LoVo (cell line): ENCODE measurements around the gene HIPK4.
"Not testable (repeated sequence)": the region's sequence is repeated elsewhere in the genome, so short reads cannot be mapped to it uniquely, and the experiment has no call there.

Experiments
- DNase-seq: peaks from one replicate; pipeline ENCODE4 v3.0.0-alpha.2; 2016; ENCODE audit warnings: low spot score

Gene HIPK4

DNA sequence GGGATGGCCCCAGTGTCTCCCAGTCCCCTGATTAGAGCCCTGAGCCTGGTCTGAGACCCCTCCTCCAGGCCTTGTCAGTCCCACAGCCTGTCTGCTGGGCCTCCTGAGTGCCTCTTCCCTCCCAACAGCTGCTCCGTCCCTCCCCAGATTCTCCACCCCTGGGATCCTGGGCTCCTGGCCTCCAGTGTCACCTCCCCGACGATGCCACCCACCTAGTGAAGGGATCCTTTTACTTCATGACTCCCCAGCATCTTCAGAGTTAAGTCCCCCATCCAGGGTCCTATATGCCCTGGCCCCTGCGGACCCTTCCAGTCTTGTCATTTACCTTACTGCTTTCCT, 27.6 kb upstream of the HIPK4 start:
- DNase-seq = no peak

DNA sequence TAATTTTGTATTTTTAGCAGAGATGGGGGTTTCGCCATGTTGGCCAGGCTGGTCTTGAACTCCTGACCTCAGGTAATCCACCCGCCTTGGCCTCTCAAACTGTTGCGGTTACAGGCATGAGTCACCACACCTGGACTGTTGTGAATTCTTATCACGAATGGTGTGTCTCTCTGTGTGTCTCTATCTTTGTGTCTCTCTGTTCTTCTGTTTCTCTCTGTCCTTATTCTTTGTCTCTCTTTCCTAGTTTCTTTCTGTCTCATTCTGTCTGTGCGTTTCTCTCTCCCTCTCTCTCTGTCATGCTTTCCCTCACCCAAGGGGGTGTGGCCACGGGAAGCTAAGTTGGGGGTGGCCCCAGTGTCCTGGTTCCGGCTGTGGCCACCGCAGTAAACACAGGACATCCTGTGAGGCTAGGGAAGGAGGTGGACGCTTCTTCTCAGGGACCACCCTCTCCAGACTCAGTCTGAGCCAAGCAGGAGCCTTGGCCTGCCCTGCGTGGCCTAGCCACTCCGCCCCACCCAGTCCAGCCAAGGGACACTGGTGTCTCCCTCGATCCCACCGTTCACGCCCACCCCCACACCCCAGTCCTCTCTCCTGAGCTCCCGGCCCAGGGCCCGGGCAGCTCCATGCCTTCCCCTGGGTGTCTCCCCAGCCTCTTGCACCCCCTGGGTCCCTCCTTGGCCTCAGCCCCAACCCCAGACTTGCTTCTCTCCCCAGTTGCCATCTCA, 27.1 kb upstream of the HIPK4 start:
- DNase-seq = no peak

DNA sequence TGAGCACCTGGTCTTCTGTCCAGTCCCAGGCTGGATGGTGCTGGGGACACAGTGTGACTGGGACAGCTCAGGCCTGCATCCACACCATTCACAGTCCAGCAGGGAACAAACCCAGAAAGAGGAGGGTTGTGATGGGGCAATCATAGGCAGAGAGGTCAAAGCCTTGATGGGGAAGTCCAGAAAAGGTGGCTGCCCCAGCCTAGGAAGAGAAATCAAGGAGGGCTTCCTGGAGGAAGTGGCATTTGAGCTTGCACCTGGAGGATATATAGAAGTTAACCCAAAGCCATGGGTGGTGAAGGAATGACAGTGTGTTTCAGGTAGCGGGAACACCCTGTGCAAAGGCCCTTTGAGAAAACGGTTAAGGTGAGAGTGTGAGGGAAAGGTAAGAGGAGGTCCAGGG, 25.8 kb upstream of the HIPK4 start:
- no peak for DNase-seq

DNA sequence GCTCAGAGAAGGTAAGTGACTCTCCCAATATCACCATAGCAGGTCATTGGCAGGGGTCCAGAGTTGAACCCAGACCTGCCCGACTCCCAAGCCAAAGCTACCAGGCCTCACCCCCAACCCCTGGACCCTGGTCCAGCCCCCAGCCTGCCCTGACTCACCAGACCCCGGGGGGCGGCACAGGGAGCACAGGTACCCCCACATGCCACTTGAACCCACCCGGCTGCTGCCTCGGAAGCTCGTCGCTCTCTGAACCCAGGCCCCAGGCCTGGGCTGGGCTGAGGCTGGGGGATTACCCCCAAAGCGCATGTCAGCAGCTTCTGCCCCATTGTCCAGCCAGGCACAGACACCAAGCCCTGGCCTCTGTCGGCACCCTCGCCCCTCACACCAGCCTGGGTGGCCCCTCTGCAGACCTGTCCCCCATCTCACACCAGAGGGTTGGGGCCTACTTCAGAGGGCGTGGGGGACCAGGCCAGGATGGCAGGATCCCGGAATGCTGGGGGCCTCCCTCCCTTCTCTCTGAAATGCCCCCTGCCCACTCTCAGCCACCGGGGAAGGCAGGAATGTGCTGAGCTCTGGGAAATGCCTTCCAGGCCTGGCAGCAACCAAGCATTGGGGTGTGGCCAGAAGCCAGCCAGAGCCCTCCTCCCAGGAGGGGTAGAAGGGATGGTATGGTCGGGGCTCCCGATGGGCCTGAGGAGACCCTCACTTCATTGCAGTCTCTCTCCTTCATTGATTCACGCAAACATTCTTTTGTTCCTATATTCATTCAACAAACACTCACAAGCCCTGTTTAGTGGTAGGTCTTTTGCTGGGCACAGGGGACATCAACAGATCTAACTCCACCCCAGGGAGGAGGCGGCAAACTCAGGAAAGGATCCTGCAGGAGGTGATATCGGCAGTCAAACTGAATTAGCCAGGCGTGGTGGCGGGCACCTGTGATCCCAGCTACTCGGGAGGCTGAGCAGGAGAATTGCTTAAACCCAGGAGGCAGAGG, 24.9 kb upstream of the HIPK4 start:
- no peak for DNase-seq

DNA sequence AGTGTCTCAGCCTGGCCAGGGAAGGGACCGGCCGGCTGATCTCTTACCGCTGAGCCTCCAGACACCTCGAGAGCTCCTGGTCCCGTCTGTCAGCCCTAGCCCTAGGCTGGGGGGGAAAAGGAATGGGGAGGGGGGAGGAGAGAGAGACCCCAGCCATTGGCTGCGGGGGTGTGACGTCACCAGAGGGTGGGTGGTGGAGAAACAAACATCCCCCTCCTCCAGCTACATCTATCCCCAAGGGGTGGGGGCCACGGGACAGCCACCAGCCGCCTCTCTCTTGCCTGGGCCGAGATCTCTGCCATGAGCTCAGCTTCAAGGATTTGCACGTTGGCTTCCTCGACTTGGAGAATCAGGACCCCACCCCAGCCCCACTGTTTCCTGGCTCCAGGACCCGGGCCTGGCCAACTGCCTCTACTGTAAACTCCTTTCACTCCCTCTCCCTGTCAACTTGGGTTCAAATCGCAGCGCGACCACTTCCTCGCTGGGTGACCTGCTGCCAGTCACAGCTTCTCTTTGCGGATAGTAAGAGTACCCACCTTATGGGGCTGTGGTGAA, 23.4 kb upstream of the HIPK4 start, which contains the start of gene PRX:
PRX (minus strand) TSS at position 88 of the 555 bp plus-strand sequence. CDS start 5,446 bp downstream, outside the sequence.
- DNase-seq = no peak

DNA sequence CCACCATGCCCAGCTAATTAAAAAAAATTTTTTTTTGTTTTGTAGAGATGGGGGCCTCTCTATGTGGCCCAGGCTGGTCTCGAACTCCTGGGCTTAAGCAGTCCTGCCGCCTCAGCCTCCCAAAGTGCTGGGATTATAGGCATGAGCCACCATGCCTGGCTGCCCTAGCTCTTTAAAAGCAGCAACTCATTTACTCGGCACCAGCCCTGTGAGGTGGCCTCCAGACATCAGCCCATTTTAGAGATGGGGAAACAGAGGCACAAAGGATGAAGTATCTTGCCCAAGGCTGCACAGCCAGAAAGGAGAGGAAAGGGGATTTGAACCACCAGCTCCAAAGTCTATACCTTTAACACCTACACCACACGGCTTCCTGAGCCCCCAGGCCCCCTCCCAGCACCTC, 22.9 kb upstream of the HIPK4 start:
- DNase-seq = no peak

DNA sequence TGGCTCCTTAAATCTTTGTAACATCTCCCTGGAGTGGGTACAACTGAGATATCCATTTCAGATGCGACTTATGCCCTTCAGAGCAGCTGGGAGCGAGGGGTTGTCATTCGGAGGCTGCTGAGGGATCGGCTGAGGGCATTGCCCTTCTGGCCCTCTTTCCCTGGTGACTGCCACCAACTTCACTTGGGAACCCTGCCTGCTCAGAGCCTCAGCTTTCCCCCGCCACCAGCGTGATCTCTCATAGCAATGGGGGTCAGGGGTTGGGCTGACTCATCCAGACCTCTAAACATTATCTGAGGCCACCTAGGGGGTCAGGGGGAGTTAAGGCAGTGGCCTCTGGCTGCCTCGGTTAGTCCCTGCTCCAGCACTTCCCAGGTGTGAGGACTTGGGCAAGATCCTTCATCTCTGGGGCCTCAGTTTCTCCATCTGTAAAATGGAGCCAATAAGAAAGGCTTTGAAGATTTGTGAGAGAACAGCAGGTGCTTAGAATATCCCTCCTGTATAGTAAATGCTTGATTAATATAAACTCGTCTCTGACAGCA, 22.0 kb upstream of the HIPK4 start:
- no peak for DNase-seq

DNA sequence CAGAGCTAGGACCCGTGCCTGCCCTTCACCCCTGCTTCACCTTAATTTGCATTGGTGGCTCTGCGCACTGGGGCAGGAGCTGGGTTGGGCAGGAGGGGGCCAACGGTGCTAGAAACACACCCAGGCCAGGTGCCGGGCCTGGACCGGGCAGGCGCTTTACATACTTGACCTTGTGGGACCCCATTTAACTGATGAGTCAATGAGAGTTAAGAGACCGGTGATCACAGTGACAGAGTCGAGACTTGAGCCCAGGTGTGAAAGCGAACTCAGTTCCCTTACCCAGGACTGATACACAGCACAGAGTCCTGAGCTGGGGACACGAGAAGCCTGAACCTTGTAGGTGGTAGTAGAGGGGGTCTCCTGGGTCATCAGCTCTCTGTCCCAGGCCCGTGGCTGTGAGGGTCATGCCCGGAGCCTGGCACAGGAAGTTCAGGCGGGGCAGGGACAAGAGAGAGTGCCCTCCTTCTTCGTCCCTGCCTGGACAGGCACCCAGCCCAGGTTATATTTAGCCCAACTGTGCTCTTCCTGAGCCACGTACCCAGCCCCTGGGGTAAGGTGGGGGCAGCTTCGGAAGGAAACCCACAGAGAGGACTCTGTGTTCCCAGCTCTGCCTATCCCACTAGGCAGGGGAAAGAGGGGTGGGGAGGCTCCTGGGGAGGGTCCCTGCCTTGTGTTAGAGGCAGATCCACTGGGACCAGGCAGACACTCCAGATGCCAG, 21.3 kb upstream of the HIPK4 start:
- DNase-seq = no peak

DNA sequence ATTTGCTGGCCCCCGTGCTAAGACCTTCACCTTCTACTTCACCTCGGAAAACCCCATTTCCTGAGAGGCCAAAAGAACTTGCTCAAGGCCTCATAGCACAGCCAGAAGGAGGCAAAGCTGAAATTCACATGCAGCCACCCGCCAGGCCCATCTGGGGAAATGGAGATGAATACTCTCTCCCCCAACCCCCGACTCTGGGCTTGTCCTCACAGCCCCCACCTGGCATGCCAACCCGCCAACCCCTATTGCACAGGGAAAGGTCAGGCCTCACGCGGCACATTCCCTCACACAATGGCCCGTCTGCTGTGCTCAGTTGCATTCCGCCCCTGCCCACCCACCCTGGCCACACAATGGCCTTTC, 20.0 kb upstream of the HIPK4 start:
- DNase-seq = no peak

DNA sequence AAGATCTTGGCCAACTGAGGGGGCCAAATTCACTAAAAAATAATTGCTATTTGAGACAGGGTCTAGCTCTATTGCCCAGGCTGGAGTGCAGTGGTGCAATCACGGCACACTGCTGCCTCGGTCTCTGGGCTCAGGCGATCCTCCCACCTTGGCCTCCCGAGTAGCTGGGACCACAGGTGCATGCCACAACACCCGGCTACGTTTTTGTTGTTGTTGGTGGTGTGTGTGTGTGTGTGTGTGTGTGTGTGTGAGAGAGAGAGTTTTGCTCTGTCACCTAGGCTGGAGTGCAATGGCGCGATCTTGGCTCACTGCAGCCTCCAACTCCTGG, 18.6 kb upstream of the HIPK4 start:
- not testable (repeated sequence) for DNase-seq

DNA sequence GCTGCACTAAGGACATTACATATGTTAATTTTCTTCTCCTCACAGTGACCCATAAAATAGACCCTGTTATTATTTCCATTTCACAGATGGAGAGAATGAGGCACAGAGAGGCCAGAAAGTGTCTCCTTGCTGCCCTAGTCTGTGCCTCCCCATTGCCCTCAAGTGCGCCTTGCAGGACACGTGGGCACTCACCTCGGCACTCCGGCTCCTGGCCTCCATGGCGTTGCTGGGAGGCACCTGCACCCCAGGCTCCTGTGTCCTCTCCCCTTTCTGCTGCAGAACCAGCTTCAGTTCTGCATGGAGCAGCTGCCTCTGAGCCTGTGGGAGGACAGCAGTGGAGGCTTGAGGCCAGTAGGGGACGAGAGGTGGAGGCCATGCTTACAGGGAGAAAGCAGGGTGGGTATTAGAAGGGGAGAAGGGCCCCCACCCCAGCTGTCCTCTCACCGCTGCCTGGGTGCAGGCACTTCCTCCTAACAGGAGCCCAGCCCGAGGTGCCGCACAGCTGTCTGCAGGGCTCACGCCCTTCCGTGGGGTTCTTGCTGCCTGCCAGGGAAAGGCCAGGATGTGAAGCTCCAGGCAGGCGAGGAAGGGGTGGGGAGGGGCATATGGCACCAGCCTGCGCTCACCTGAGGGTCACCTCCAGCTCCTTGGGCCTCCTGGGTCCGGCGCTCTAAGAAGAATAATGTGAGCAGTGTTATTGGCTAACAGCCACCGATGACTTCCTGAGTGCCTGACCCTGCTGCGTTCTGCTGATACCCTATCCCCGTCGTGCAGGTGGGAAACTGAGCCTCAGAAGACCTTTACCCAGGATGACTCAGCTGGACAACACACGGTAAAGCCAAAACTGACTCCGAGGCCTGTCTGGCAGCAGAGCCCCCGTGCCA, 18.0 kb upstream of the HIPK4 start:
- no peak for DNase-seq

DNA sequence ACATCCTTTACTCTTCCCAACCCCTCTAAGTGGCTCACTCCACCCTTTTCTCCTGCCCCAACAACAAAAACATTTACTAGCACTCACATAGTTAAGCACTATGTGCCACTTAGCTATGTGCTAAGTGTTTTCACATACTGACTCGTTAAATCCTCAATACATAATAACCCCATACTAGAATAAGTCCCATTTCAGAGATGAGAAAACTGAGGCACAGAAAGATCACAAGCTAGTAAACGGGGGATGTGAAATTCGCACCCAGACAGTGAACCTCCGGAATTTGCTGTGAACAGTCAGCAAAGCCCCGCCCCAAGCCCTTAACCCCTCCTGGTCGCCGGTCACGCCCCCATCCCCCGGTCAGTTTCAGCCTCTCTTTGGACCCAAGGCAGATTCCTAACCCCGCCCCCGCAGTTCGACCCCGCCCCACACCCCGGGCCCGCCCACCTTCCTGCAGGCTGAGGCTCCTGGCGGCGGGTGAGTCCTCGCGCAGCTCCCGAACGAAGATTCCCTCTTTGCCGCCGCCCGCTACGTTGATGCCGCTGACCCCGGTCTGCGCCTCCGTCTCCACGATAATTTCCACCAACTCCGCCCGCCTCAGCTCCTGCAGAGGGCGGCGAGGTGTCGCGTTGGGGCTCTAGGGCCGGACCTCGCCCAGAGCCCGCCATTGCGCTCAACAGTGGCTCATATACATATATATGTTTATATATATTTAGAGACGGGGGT, 13.4 kb upstream of the HIPK4 start:
- DNase-seq = peak; percentile 85

DNA sequence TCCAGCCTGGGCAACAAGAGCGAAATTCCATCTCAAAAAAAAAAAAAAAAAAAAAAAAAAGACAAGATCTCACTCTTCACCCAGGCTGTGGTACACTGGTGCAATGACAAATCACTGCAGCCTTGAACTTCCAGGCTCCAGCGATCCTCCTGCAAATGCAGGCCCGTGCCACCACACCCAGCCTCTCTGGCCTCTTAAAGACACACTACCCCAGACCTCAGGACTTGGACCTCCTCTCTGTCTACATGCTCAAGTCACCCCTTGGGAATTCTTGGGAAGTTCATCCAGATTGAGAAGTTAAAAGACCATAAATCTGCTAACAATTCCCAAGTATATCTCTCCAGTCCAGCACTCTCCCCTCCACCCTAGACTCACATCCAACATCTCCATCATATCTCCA, 10.6 kb upstream of the HIPK4 start:
- no peak for DNase-seq

DNA sequence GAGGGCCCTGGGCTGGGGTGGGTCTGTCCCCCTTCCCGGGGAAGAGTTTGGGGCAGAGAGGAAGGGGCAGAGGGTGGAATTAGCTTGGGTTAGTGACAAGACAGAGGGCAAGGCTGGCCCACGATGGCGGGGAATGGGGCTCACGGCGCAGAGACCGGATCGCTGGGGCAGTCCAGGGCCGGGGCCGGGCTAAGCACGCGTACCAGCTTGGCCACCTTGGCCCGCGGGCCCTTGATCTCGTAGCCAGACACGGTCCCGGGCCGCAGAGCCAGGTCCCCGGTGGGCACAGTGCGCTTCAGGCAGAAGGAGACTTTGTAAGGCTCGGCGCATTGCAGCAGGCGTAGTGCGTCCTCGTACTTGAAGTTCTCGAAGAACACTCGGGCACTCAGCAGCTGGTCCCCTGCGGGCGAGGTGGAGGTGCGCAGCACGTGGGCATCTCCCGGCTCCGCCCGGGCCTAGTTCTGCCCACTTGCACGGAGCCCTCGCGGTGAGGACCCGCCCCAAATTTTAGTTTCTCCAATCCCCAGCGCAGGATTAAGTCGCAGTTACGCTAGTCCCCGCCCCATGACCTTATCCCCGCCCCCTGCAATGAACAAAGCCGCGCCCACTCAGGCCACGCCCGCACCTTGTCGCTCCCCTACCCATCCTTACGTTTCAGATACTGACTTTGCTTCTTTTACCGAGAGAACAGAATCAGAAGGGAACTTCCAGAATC, 8.6 kb upstream of the HIPK4 start:
- no peak for DNase-seq

DNA sequence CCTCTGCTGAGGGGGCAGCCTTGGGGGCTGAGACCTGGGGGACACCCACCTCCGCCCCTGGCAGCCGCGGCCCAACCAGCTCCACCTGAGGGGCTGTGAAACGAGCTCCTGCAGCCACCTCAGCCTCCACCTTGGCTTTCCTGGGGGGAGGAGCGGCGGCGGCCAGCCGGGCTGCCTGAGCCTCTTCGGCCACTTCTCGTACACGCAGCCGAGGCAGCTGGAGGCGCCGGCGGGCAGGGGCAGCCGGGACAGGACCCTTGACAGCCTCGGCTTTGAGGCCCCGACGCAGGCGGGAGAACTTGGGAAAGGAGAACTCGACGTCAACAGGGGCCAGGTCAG, 7.6 kb upstream of the HIPK4 start:
- DNase-seq = no peak

DNA sequence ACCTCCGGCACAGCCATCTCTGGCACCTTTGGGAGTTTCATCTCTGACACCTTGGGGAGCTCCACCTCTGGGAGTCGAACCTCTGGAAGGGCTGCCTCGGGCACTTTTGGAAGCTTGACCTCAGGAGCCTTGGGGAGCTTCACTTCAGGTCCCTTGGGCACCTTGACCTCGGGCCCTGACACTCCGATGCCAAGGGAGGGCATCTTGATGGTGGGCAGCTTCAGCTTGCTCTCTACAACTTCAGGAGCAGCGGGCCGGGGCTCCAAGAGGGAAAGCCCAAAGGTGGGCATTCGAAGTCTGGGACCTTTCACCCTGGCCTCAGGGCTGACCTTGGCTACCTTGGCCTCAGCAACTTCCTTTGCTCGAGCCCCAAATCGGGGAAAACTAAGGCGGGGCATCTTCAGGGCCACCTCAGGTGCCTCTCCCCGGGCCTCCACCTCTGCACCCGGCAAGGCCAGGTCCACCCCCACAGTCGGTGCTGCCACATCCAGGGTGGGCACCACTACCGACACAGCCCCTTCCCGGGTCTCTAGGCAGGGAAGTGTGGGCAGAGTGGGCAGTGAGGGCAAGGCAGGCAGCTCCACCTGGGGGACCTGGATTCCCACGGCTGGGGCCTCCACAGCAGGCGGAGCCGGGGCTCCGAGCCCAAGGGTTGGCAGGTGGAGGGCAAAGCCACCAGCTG, 7.0 kb upstream of the HIPK4 start:
- no peak for DNase-seq

DNA sequence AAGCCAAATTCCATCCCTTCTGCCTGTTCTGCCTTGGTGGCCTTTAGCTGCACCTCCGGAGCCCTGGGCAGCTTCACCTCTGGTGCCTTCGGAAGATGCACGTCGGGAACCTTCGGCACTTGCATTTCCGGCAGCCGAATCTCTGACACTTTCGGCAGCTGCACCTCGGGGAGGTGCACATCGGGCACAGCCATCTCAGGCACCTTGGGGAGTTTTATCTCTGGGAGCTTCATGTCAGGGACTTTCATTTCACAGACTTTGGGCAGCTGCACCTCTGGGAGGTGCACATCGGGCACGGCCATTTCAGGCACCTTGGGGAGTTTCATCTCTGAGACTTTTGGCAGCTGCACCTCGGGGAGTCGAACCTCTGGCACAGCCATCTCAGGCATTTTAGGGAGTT, 6.0 kb upstream of the HIPK4 start:
- no peak for DNase-seq

DNA sequence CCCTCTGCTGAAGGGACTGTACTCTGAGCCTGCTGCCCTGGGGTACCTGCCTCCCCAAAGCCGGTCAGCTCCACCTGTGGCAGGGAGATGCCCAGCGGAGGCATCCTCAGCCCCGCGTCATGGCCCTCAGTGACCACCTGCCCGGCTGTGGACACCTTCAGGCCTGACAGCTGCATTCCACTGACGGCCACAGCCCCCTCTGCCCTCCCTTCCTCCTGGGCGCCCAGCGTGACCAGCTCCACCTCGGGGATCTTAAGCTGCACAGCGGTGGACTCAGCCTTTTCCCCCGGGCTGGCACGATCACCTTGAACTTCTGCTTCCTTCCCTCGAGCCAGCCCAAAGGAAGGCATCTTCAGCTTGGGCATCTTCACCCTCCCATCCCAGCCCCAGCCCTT, 4.8 kb upstream of the HIPK4 start:
- DNase-seq = no peak
